Astrocyte (in vitro differentiated cells and primary cell): ENCODE data around the gene NRAP. TPM values are rescaled to one million over a fixed set of nuclear protein-coding genes. Genes with fewer than 3 reads are reported as not detected.
A peak's percentile ranks its signal among the peaks of the same experiment; 100 is the strongest.

Source experiments
- DNase-seq: peaks from one replicate; pipeline ENCODE4 v3.0.0-alpha.2; 2010; ENCODE audit warnings: low read depth
- FAIRE-seq: peaks from 2 replicates; lab custom pipeline; 2011; peaks lifted over from hg19 to GRCh38; lab: Jason Lieb, UNC
- H2AFZ ChIP-seq: 2 replicates; pipeline ENCODE4 v1.6.0; 2012; ENCODE audit warnings: low read depth, low read length, inconsistent platforms
- H3K27ac ChIP-seq: 2 replicates; pipeline ENCODE4 v1.5.1; 2011; ENCODE audit warnings: low read depth, low read length, inconsistent platforms
- H3K27me3 ChIP-seq: 2 replicates; pipeline ENCODE4 v1.6.0; 2011; ENCODE audit warnings: low read length, inconsistent platforms; ENCODE audit not compliant: insufficient read depth
- H3K36me3 ChIP-seq: 2 replicates; pipeline ENCODE4 v1.5.1; 2011; ENCODE audit warnings: low read length, inconsistent platforms; ENCODE audit not compliant: insufficient read depth
- H3K4me1 ChIP-seq: 2 replicates; pipeline ENCODE4 v1.5.1; 2011; ENCODE audit warnings: low read length, inconsistent platforms; ENCODE audit not compliant: insufficient read depth
- H3K4me2 ChIP-seq: 2 replicates; pipeline ENCODE4 v1.6.0; 2012; ENCODE audit warnings: low read length, inconsistent platforms
- H3K4me3 ChIP-seq: 2 replicates; pipeline ENCODE4 v1.5.1; 2011; ENCODE audit warnings: low read depth, mild to moderate bottlenecking, low read length, inconsistent platforms; ENCODE audit not compliant: insufficient read depth
- H3K79me2 ChIP-seq: 2 replicates; pipeline ENCODE4 v1.6.0; 2012; ENCODE audit warnings: mild to moderate bottlenecking, low read length, inconsistent platforms; ENCODE audit not compliant: insufficient read depth
- H3K9ac ChIP-seq: 2 replicates; pipeline ENCODE4 v1.6.0; 2012; ENCODE audit warnings: mild to moderate bottlenecking, low read length, inconsistent platforms
- H3K9me3 ChIP-seq: 2 replicates; pipeline ENCODE4 v1.5.1; 2012; ENCODE audit warnings: low read depth, mild to moderate bottlenecking, low read length, inconsistent platforms; ENCODE audit not compliant: insufficient read depth
- H4K20me1 ChIP-seq: 2 replicates; pipeline ENCODE4 v1.6.0; 2012; ENCODE audit warnings: low read length, inconsistent platforms; ENCODE audit not compliant: insufficient read depth
- H3K27ac Mint-ChIP-seq: one replicate; pipeline ENCODE4 v1.8.0; 2021; ENCODE audit warnings: mild to moderate bottlenecking, mixed read lengths; ENCODE audit not compliant: unreplicated experiment
- H3K27me3 Mint-ChIP-seq: one replicate; pipeline ENCODE4 v1.8.0; 2021; ENCODE audit warnings: low read depth, mixed read lengths; ENCODE audit not compliant: unreplicated experiment
- H3K36me3 Mint-ChIP-seq: one replicate; pipeline ENCODE4 v1.8.0; 2021; ENCODE audit warnings: low read depth, mixed read lengths; ENCODE audit not compliant: unreplicated experiment
- H3K4me1 Mint-ChIP-seq: one replicate; pipeline ENCODE4 v1.8.0; 2021; ENCODE audit warnings: low read depth, mixed read lengths; ENCODE audit not compliant: unreplicated experiment
- H3K4me3 Mint-ChIP-seq: one replicate; pipeline ENCODE4 v1.8.0; 2021; ENCODE audit warnings: mild to moderate bottlenecking, moderate library complexity, mixed read lengths; ENCODE audit not compliant: unreplicated experiment
- H3K9me3 Mint-ChIP-seq: one replicate; pipeline ENCODE4 v1.8.0; 2021; ENCODE audit warnings: mild to moderate bottlenecking, mixed read lengths; ENCODE audit not compliant: unreplicated experiment
- CTCF ChIP-seq: IDR thresholded peaks from 2 replicates; pipeline ENCODE4 v1.5.1; 2011; ENCODE audit warnings: low read depth, mild to moderate bottlenecking, inconsistent platforms, low read length, moderate library complexity; ENCODE audit not compliant: insufficient read depth
- EZH2 ChIP-seq: IDR thresholded peaks from 2 replicates; pipeline ENCODE4 v1.6.1; 2012; ENCODE audit warnings: mild to moderate bottlenecking, low read length, inconsistent platforms; ENCODE audit not compliant: insufficient read depth
- total RNA-seq: library from RNA; stranded (reverse); gene quantifications from 2 replicates; pipeline ENCODE4 v1.2.1, GENCODE V29; 2021

Gene NRAP
- total RNA-seq, 1 donor from 2014 or later, result not detected

GRCh38 chr10:113665806-113666354, 2.0 kb upstream of the NRAP start:
- Mint-ChIP-seq H3K4me3 (no peak overlapping the region), H3K27ac (peak overlapping the region; percentile 76), H3K27me3 (no peaks in the 10 kb centered on the region), H3K9me3 (peaks cover 5% of the 10 kb centered on the region), H3K36me3 (peaks cover 5% of the 10 kb centered on the region), H3K4me1 (peaks cover 12% of the 10 kb centered on the region)
- Histone ChIP-seq H2AFZ (peak overlapping the region; percentile 46), H3K36me3 (no peaks in the 10 kb centered on the region), H3K4me2 (peak overlapping the region; percentile 45), H3K27me3 (no peaks in the 10 kb centered on the region), H4K20me1 (no peaks in the 10 kb centered on the region), H3K9me3 (no peaks in the 10 kb centered on the region), H3K9ac (no peak overlapping the region), H3K27ac (peak overlapping the region; percentile 54), H3K79me2 (no peaks in the 10 kb centered on the region), H3K4me1 (peaks cover 17% of the 10 kb centered on the region), H3K4me3 (no peak overlapping the region)
- TF ChIP-seq CTCF, result no peak
- no peak for TF ChIP-seq EZH2
- FAIRE-seq, result no peak
- DNase-seq, result peak; percentile 88

GRCh38 chr10:113665352-113665751, 1.5 kb upstream of the NRAP start:
- no peak overlapping the region for H3K9ac ChIP-seq
- DNase-seq (no peak), FAIRE-seq (no peak)
- no peak overlapping the region for H3K27ac ChIP-seq
- Mint-ChIP-seq H3K4me1 (peaks cover 12% of the 10 kb centered on the region), H3K4me3 (no peak overlapping the region), H3K36me3 (peaks cover 5% of the 10 kb centered on the region), H3K27ac (no peak overlapping the region), H3K9me3 (peaks cover 3% of the 10 kb centered on the region), H3K27me3 (no peaks in the 10 kb centered on the region)
- H3K4me3 ChIP-seq, result no peak overlapping the region
- no peaks in the 10 kb centered on the region for H3K79me2 ChIP-seq
- H3K27me3 ChIP-seq, result no peaks in the 10 kb centered on the region
- no peak overlapping the region for H3K4me2 ChIP-seq
- H4K20me1 ChIP-seq, result no peaks in the 10 kb centered on the region
- H3K9me3 ChIP-seq, result no peaks in the 10 kb centered on the region
- no peaks in the 10 kb centered on the region for H3K36me3 ChIP-seq
- TF ChIP-seq CTCF, result no peak
- TF ChIP-seq EZH2, result no peak
- H3K4me1 ChIP-seq, result peaks cover 17% of the 10 kb centered on the region
- no peak overlapping the region for H2AFZ ChIP-seq

- Mint-ChIP-seq H3K9me3 (no peaks in the 10 kb centered on the region), H3K4me3 (no peak overlapping the region), H3K4me1 (peaks cover 12% of the 10 kb centered on the region), H3K27me3 (peaks cover 2% of the 10 kb centered on the region), H3K27ac (no peak overlapping the region), H3K36me3 (peaks cover 2% of the 10 kb centered on the region)
- H3K4me2 ChIP-seq, result no peak overlapping the region
- H3K4me1 ChIP-seq, result peaks cover 17% of the 10 kb centered on the region
- H3K9ac ChIP-seq, result no peak overlapping the region
- TF ChIP-seq CTCF, result no peak
- TF ChIP-seq EZH2, result no peak
- DNase-seq, result peak; percentile 20
- H3K27ac ChIP-seq, result no peak overlapping the region
- no peak overlapping the region for H2AFZ ChIP-seq
- H3K79me2 ChIP-seq, result no peaks in the 10 kb centered on the region
- no peaks in the 10 kb centered on the region for H3K9me3 ChIP-seq
- H3K27me3 ChIP-seq, result no peaks in the 10 kb centered on the region
- no peak for FAIRE-seq
- no peaks in the 10 kb centered on the region for H3K36me3 ChIP-seq
- H4K20me1 ChIP-seq, result no peaks in the 10 kb centered on the region
- H3K4me3 ChIP-seq, result no peak overlapping the region
Observed at GRCh38 chr10:113663142-113663541, 699 bp downstream of the NRAP start.
